H1 (cell line): Measurements from ENCODE around the gene CPE. TPM values are rescaled to one million over a fixed set of nuclear protein-coding genes. Genes with fewer than 3 reads are reported as not detected.

Source experiments
- CTCF ChIA-PET: fragments of 300-600 bp; sonication (Branson Sonifier 250); formaldehyde crosslinking; loops from one replicate; lab custom pipeline; 2021; ENCODE audit not compliant: partially characterized antibody; lab: Charles Lee
- POLR2A ChIA-PET: fragments of 300-600 bp; sonication (Branson Sonifier 250); formaldehyde crosslinking; loops from one replicate; lab custom pipeline; 2021; ENCODE audit warnings: inconsistent platforms; ENCODE audit not compliant: partially characterized antibody; lab: Charles Lee
- DNase-seq, 2 experiments: peaks; one replicate each; pipeline versions ENCODE4 v3.0.0 to v3.0.0-alpha.2; 2010 to 2022; ENCODE audit warnings: low spot score in 2 of 2, low read depth in 1 of 2, mixed read lengths in 1 of 2
- FAIRE-seq: peaks from 2 replicates; lab custom pipeline; 2011; peaks lifted over from hg19 to GRCh38; lab: Jason Lieb, UNC
- H2AFZ ChIP-seq: 2 replicates; pipeline ENCODE4 v1.8.1; 2012; ENCODE audit warnings: low read length, inconsistent platforms
- H2AK5ac ChIP-seq: 2 replicates; pipeline ENCODE4 v1.6.1; 2013; ENCODE audit warnings: low read depth, low read length
- H2BK120ac ChIP-seq: replicated peaks from 2 replicates; pipeline ENCODE3; 2013; ENCODE audit warnings: low read depth, low read length, inconsistent platforms
- H2BK12ac ChIP-seq: 2 replicates; pipeline ENCODE4 v1.6.1; 2013; ENCODE audit warnings: low read depth, low read length
- H2BK15ac ChIP-seq: 2 replicates; pipeline ENCODE4 v1.6.1; 2013; ENCODE audit warnings: low read length
- H2BK20ac ChIP-seq: 2 replicates; pipeline ENCODE4 v1.6.1; 2013; ENCODE audit warnings: low read length
- H2BK5ac ChIP-seq: 2 replicates; pipeline ENCODE4 v1.6.1; 2013; ENCODE audit warnings: low read depth, low read length
- H3K14ac ChIP-seq: 2 replicates; pipeline ENCODE4 v1.6.1; 2013; ENCODE audit warnings: inconsistent platforms; ENCODE audit not compliant: insufficient read length
- H3K18ac ChIP-seq: 2 replicates; pipeline ENCODE4 v1.6.1; 2013; ENCODE audit warnings: low read length; ENCODE audit errors: extremely low read depth
- H3K23ac ChIP-seq: 2 replicates; pipeline ENCODE4 v1.6.1; 2013; ENCODE audit warnings: inconsistent platforms; ENCODE audit not compliant: insufficient read length
- H3K23me2 ChIP-seq: 2 replicates; pipeline ENCODE4 v1.6.1; 2013; ENCODE audit warnings: low read depth, low read length
- H3K27ac ChIP-seq: 2 replicates; pipeline ENCODE4 v1.6.1; 2011; ENCODE audit warnings: low read depth, low read length, inconsistent platforms
- H3K27me3 ChIP-seq, 4 experiments: replicated peaks in 1 of 4; 1 replicate in 1 of 4; 2 replicates in 3 of 4; pipeline versions ENCODE4 v1.6.1 to v1.8.1; 2011 to 2013; ENCODE audit warnings: low read length in 3 of 4, mild to moderate bottlenecking in 3 of 4, inconsistent platforms in 2 of 4, mixed read lengths in 2 of 4, moderate library complexity in 1 of 4; ENCODE audit not compliant: control insufficient read depth in 3 of 4, insufficient read depth in 3 of 4; ENCODE audit errors: extremely low read depth in 1 of 4
- H3K36me3 ChIP-seq, 4 experiments: 2 replicates each; pipeline versions ENCODE4 v1.6.1 to v1.8.1; 2011 to 2013; ENCODE audit warnings: mild to moderate bottlenecking in 4 of 4, low read length in 3 of 4, moderate library complexity in 2 of 4, control low read depth in 1 of 4, inconsistent platforms in 1 of 4; ENCODE audit not compliant: insufficient read depth in 4 of 4, control insufficient read depth in 2 of 4
- H3K4ac ChIP-seq: replicated peaks from 2 replicates; pipeline ENCODE3; 2013; ENCODE audit warnings: low read length, low read depth, mixed read lengths, inconsistent platforms; ENCODE audit not compliant: insufficient read length
- H3K4me1 ChIP-seq, 4 experiments: replicated peaks in 1 of 4; 1 replicate in 1 of 4; 2 replicates in 3 of 4; pipeline versions ENCODE4 v1.6.1 to v1.8.1; 2011 to 2013; ENCODE audit warnings: low read length in 3 of 4, inconsistent platforms in 2 of 4, mixed read lengths in 1 of 4; ENCODE audit not compliant: insufficient read depth in 4 of 4, control insufficient read depth in 3 of 4
- H3K4me2 ChIP-seq, 2 experiments: 2 replicates each; pipeline versions ENCODE4 v1.6.1 to v1.8.1; 2011 to 2013; ENCODE audit warnings: low read depth in 2 of 2, low read length in 2 of 2, control low read depth in 1 of 2, inconsistent platforms in 1 of 2, mild to moderate bottlenecking in 1 of 2; ENCODE audit not compliant: insufficient read depth in 1 of 2
- H3K4me3 ChIP-seq, 4 experiments: fragments of 200-600, 300-600 bp in 1 of 4; sonication (generic), shearing (Covaris generic), sonication (Bioruptor Twin) in 1 of 4; 2 replicates each; pipeline versions ENCODE4 v1.5.1 to v1.8.1; 2011 to 2016; ENCODE audit warnings: low read length in 4 of 4, low read depth in 3 of 4, control low read depth in 2 of 4, inconsistent platforms in 2 of 4, mild to moderate bottlenecking in 2 of 4, mixed read lengths in 1 of 4, moderate library complexity in 1 of 4; ENCODE audit not compliant: insufficient read depth in 2 of 4; ENCODE audit errors: extremely low read depth in 1 of 4
- H3K56ac ChIP-seq: replicated peaks from 2 replicates; pipeline ENCODE3; 2013; ENCODE audit warnings: low read depth, mild to moderate bottlenecking, mixed read lengths, low read length, inconsistent platforms; ENCODE audit not compliant: insufficient read length
- H3K79me1 ChIP-seq: 2 replicates; pipeline ENCODE4 v1.6.1; 2013; ENCODE audit warnings: low read depth, low read length, control low read depth
- H3K79me2 ChIP-seq, 2 experiments: 2 replicates each; pipeline versions ENCODE4 v1.6.1 to v1.8.1; 2012 to 2013; ENCODE audit warnings: low read length in 2 of 2, mild to moderate bottlenecking in 2 of 2, inconsistent platforms in 1 of 2; ENCODE audit not compliant: insufficient read depth in 2 of 2, control insufficient read depth in 1 of 2
- H3K9ac ChIP-seq, 4 experiments: replicated peaks in 1 of 4; 1 replicate in 1 of 4; 2 replicates in 3 of 4; pipeline versions ENCODE4 v1.6.1 to v1.8.1; 2011 to 2013; ENCODE audit warnings: low read depth in 3 of 4, low read length in 3 of 4, control low read depth in 2 of 4, mild to moderate bottlenecking in 2 of 4, moderate library complexity in 2 of 4, inconsistent platforms in 1 of 4; ENCODE audit errors: extremely low read depth in 1 of 4
- H3K9me3 ChIP-seq, 2 experiments: 2 replicates each; pipeline versions ENCODE4 v1.6.1 to v1.8.1; 2012 to 2013; ENCODE audit warnings: mild to moderate bottlenecking in 2 of 2, moderate library complexity in 2 of 2, control low read depth in 1 of 2, inconsistent platforms in 1 of 2, low read depth in 1 of 2, low read length in 1 of 2, mixed read lengths in 1 of 2; ENCODE audit not compliant: insufficient read depth in 2 of 2
- H4K20me1 ChIP-seq, 2 experiments: replicated peaks in 1 of 2; 2 replicates each; pipeline versions ENCODE3 to v1.8.1; 2011 to 2013; ENCODE audit warnings: inconsistent platforms in 2 of 2, low read length in 2 of 2, mild to moderate bottlenecking in 1 of 2; ENCODE audit not compliant: insufficient read depth in 2 of 2, control insufficient read depth in 1 of 2
- H4K5ac ChIP-seq: 2 replicates; pipeline ENCODE4 v1.6.1; 2013; ENCODE audit warnings: low read length, low read depth, mixed read lengths, inconsistent platforms; ENCODE audit not compliant: insufficient read length
- H4K8ac ChIP-seq: 2 replicates; pipeline ENCODE4 v1.8.0; 2013; ENCODE audit warnings: mild to moderate bottlenecking, moderate library complexity, low read length, inconsistent platforms; ENCODE audit not compliant: insufficient read depth; ENCODE audit errors: extremely low read depth
- H4K91ac ChIP-seq: replicated peaks from 2 replicates; pipeline ENCODE3; 2013; ENCODE audit warnings: low read length, mixed read lengths, inconsistent platforms; ENCODE audit not compliant: insufficient read length
- ATF2 ChIP-seq: IDR thresholded peaks from 2 replicates; pipeline ENCODE4 v1.6.1; 2012; ENCODE audit warnings: low read length, inconsistent platforms
- POU5F1 ChIP-seq: IDR thresholded peaks from 2 replicates; pipeline ENCODE4 v1.6.1; 2011; ENCODE audit warnings: low read depth, mild to moderate bottlenecking, low read length, moderate library complexity
- RBBP5 ChIP-seq: IDR thresholded peaks from 2 replicates; pipeline ENCODE4 v1.7.1; 2012; ENCODE audit warnings: low read depth, mild to moderate bottlenecking, inconsistent platforms, low read length, moderate library complexity, borderline replicate concordance
- SAP30 ChIP-seq: fragments of 300-600 bp; sonication (generic); IDR thresholded peaks from 2 replicates; pipeline ENCODE4 v1.7.1; 2012; ENCODE audit warnings: low read length, moderate library complexity, mild to moderate bottlenecking, inconsistent platforms; ENCODE audit not compliant: insufficient read depth, insufficient replicate concordance
- SIX5 ChIP-seq: IDR thresholded peaks from 2 replicates; pipeline ENCODE4 v1.6.1; 2011; ENCODE audit warnings: mild to moderate bottlenecking, low read depth, low read length
- TBP ChIP-seq: IDR thresholded peaks from 2 replicates; pipeline ENCODE4 v1.6.1; 2011; ENCODE audit warnings: low read depth, low read length, improper control_type of control experiment
- YY1 ChIP-seq: IDR thresholded peaks from 2 replicates; pipeline ENCODE4 v1.6.1; 2011; ENCODE audit warnings: low read depth, mild to moderate bottlenecking, low read length
- WGBS, 2 experiments: shearing (Covaris generic) in 1 of 2; methylation state at CpG; one replicate each; pipeline versions ENCODE4 v1.1.6 to v1.1.7; 2013 to 2015; ENCODE audit warnings: low lambda C conversion rate in 2 of 2, mixed read lengths in 2 of 2, inconsistent platforms in 1 of 2, low coverage in 1 of 2, missing lambda C conversion rate in 1 of 2; ENCODE audit not compliant: insufficient replicate concordance in 2 of 2, insufficient coverage in 1 of 2, insufficient read length in 1 of 2; ENCODE audit errors: extremely low coverage in 1 of 2, missing lambda C conversion rate in 1 of 2; 5-methylcytosine and 5-hydroxymethylcytosine counted together
- polyA plus RNA-seq, 7 experiments: library from polyadenylated mRNA; depleted of rRNA in 3 of 7; stranded (reverse) in 5 of 7; unstranded in 2 of 7; fragments of >200 nt in 5 of 7; fragments of 200-250 nt in 2 of 7; gene quantifications; 1 replicate in 5 of 7; 2 replicates in 1 of 7; 4 replicates in 1 of 7; pipeline versions ENCODE4 v1.2.1 to v1.2.3, GENCODE V29; 2011 to 2013; ENCODE audit warnings: missing spikeins in 2 of 7, mixed read lengths in 2 of 7
- total RNA-seq: library from RNA; stranded (reverse); fragmentation: NEBNext Ultra II Directional; extraction: Animal tissue kit (Norgen Biotek cat#: 25700); gene quantifications from 2 replicates; pipeline ENCODE4 v1.2.1, GENCODE V29; 2021

Gene CPE
- total and polyA plus RNA-seq, 2 of the 8 experiments (the other 6 are each of a cell fraction or from before 2014, with no cell fraction given), result 9.4 to 10.2 TPM

GRCh38 chr4:165393704-165394103 lies 14.9 kb downstream of the CPE start:
- FAIRE-seq, result no peak

More at GRCh38 chr4:165393704-165394103, 14.9 kb downstream of the CPE start:
- Histone ChIP-seq H3K14ac (no peak overlapping the region), H2AFZ (no peak overlapping the region), H2AK5ac (no peak overlapping the region), H2BK120ac (no peak overlapping the region), H3K56ac (no peak overlapping the region), H4K8ac (no peak overlapping the region), H3K27ac (no peak overlapping the region), H3K79me2 (no peaks in the 10 kb centered on the region), H3K36me3 (no peaks in the 10 kb centered on the region), H2BK15ac (no peak overlapping the region), H3K18ac (no peak overlapping the region), H2BK12ac (no peak overlapping the region), H2BK5ac (no peak overlapping the region), H3K27me3 (no peaks in the 10 kb centered on the region), H3K4ac (no peak overlapping the region), H4K20me1 (no peaks in the 10 kb centered on the region), H2BK20ac (no peak overlapping the region), H3K4me3 (no peak overlapping the region), H3K79me1 (no peaks in the 10 kb centered on the region), H3K4me1 (no peaks in the 10 kb centered on the region), H3K9me3 (no peaks in the 10 kb centered on the region), H3K23me2 (no peaks in the 10 kb centered on the region), H3K23ac (no peak overlapping the region), H4K91ac (no peak overlapping the region), H4K5ac (no peak overlapping the region), H3K4me2 (no peak overlapping the region), H3K9ac (no peak overlapping the region)
- TF ChIP-seq POU5F1 (no peak), RBBP5 (no peak), SAP30 (no peak), ATF2 (no peak), TBP (no peak), YY1 (no peak), SIX5 (no peak)
- 68% methylated on average over 2 of the region's 2 CpGs; no CpG with 5 or more reads in 1 of the 2 experiments for WGBS, 2 experiments
- DNase-seq, result no peak
- ChIA-PET POLR2A (no interaction called here), CTCF (interaction anchor here (0.8 to 2.2 kb wide), 3 partner anchors 10 to 38 kb away, joined by 3 to 9 read pairs (median 3); no protein-coding TSS in a partner anchor)
